HG02642 (cell line): ENCODE data around the gene RELN.
"Not testable (repeated sequence)": the region's sequence is repeated elsewhere in the genome, so short reads cannot be mapped to it uniquely, and the experiment has no call there.

Experiments
- ATAC-seq: cut with Tn5 transposase; IDR thresholded peaks from one replicate; pipeline ENCODE4 v1.9.1; 2021; ENCODE audit warnings: mild to moderate bottlenecking; ENCODE audit not compliant: unreplicated experiment, poor library complexity

Gene RELN

GRCh38 chr7:103905997-103906396 lies 83.5 kb downstream of the RELN start:
- no peak for ATAC-seq

- no peak for ATAC-seq
Observed at GRCh38 chr7:103902917-103903316, 86.5 kb downstream of the RELN start.

DNA sequence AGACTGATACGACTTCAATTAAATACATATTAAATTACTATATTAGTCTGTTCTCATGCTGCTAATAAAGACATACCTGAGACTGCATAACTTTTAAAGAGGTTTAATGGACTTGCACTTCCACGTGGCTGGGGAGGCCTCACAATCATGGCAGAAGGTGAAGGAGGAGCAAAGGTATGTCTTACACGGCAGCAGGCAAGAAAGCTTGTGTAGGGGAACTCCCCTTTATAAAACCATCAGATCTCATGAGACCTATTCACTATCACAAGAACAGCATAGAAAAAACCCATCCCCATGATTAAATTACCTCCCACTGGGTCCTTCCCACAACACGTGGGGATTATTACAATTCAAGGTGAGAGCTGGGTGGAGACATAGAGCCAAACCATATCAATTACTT lies 92.6 kb downstream of the RELN start:
- not testable (repeated sequence) for ATAC-seq

- ATAC-seq = no peak
Observed at GRCh38 chr7:103894656-103895596, 94.5 kb downstream of the RELN start.

DNA sequence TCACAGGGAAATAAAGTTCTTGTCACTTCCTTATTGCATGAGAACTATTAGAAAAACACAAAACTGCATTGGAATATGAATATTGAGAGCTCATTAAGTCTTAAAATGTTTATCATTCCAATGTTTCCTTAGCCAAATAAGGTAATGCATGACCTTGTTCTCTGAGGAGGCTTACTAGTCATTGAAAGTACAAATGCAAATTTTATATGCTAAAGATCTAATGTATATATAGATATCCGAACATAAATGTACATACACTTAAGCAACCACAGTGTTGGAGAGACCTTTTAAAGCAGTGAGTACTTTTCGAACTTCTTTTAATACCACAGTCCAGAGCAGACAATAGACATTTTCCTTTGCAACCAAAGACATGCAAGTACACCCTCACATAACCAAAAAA lies 96.1 kb downstream of the RELN start:
- no peak for ATAC-seq

GRCh38 chr7:103889451-103889850 lies 100.0 kb downstream of the RELN start:
- ATAC-seq = no peak

DNA sequence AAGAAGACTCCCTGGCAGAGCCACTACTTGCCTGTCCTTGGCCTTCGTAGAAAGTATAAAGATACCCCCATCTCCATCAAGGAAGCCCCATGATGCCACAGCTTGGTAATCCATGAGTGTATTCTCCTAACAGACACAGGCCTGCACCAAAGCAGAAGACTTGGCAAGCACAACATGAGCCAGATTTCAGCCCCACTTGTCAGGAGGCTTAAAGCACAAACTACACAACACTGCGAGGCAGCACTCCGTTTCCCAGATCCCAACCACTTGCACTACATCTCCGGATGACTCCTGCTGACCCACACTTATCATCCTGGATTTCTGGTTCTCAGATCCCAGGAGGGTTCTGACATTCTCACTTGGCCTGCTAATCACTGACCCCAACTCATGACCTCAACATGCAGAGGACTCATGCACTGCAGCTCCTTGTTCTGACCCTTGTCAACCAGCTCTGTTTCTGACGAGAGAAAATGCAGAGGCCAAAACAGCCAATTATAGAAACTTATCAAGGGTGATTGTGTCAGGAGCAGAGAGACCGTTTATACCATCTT lies 100.8 kb downstream of the RELN start:
- no peak for ATAC-seq

GRCh38 chr7:103887853-103888602 lies 101.4 kb downstream of the RELN start:
- ATAC-seq = no peak

DNA sequence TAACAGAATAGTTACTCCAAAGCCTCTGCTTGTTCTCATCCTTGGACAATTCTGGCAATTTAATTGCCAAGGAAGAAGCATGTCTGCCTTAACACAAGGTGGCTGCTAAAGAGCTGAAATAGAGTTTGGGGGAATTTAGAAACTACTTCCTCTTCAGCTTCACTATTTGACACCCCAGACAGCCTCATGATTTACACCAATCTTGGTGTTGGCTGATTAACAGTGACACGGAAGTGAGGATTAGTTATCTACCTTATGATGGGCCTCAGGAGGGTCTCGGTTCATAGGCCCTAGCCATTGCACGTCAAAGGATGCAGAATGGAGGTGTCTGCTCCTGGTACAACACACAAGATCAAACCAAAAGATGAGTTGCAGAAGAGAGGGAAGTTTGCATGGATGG lies 102.4 kb downstream of the RELN start:
- no peak for ATAC-seq

DNA sequence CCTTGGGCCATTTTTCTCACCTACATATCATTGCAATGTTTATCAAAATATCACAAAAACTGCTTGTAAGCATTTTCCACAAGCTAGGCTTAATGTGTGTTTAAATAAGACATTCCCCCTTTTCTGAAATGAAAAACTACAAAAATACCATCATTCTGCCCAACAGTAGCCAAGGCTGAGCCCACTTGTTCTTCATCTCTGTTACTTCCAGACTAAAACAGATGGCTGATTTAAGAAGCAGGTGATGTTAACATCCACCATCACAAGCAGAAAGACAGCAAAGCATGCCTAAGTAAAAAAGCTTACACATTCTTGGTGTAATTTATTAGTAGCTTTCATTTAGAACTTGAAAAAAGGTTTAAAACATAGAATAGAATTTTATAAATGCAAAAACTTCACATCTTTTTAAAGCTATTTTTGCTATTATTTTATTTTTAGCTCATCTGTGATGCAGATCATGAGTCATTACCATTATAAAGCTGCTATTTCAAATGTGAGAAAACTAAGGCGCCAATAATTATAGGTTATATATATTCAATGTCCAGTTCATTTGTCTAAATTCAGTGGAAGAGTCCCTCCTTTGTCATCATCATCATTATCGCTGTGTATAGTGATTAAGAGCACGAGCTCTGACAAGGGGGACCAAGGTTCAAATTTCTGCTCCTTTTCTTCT lies 109.4 kb downstream of the RELN start:
- ATAC-seq = no peak

- ATAC-seq = no peak
Observed at GRCh38 chr7:103879411-103879810, 110.0 kb downstream of the RELN start.

DNA sequence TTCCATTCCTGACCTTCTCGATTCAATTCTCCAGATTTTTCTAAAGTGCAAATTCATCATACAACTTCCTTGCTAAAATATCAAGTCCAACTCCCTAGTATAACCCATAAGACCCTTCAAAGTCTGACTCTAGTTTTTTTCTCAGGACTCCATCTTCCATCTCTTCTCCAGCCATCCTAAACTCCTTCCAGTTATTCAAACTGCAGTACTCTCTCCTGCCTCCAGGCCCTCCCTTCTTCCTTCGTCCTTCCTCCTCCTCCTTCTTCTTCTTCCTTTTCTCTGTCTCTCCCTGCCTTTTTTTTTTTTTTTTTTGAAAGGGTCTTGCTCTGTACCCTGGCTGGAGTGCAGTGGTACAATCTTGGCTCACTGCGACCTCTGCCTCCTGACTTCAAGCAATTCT lies 111.9 kb downstream of the RELN start:
- ATAC-seq = no peak

DNA sequence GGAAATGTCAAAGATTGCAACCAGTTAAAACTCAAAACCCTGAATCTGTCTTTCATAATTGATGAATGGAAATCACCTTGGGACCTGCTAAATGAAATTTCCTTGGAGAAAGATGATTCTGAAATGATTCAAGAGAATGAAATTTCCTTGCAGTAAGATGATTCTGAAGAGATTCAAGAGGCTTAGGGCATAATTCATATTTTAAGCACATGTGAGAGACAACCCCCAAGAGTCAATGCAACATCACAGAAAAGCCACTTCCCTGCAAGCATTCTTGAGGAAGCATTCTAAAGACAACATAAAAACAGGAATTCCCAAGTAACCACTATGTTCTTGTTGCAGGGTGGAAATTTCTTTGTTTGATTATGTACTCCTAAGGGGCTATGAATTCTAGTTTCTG lies 113.7 kb downstream of the RELN start:
- no peak for ATAC-seq

- no peak for ATAC-seq
Observed at GRCh38 chr7:103871473-103871872, 118.0 kb downstream of the RELN start.

DNA sequence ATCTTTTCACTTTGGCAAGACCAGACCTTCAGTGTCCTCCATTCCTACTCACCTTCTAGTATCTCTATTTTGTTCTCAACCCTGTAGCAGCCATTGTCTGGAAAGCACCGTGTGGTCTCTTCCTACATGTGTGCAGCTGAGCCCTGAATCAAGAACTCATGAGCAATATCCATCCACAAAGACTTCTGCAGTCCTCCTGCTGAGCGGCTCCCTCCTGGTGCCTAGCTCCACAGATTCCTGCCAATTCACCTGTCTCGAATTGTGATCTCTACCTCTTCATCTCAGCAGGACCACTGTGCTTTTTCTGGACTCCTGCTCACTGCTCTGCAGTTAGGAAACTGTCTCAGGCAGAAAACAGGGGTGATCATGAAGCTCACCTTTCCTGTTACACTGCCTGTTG lies 118.8 kb downstream of the RELN start:
- ATAC-seq = no peak

DNA sequence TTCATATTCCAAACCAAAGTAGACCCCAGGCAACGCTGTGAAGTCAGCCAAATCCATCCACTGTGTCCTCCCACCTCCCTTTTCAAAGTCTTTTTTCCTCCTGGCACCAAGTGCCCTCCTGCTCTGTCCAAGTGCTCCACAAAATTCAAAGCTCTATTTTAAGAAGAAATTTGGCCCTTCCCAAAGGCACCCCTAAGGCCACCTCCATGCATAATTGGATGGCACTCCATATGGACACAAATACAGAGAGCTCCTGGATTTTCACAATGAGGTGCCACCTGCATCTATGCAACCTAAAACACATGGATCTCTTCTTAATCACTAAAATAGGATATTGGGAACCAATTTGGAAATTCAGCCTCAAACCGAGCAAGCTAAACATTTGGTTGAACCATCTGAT lies 121.6 kb downstream of the RELN start:
- no peak for ATAC-seq

- no peak for ATAC-seq
Observed at GRCh38 chr7:103866919-103867318, 122.5 kb downstream of the RELN start.

DNA sequence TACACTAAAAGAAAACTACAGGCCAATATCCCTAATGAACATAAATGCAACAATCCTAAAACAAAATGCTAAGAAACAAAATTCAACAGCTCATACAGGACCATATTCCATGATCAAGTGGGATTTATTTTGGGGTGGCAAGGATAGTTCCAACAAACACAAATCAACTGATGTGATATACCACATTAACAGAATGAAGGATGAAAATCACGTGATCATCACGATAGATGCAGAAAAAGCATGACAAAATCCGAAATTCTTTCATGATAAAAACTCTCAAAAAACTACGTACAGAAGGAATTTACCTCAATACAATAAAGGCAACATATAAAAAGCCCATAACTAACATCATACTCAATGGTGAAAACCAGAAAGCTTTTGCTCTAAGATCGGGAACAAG lies 124.0 kb downstream of the RELN start:
- ATAC-seq = no peak

GRCh38 chr7:103862302-103863035 lies 127.0 kb downstream of the RELN start:
- ATAC-seq = no peak

GRCh38 chr7:103859709-103860108 lies 129.7 kb downstream of the RELN start:
- no peak for ATAC-seq
